ENCODE data around the gene CYSLTR2.
A peak's percentile ranks its signal among the peaks of the same experiment; 100 is the strongest.

Gene CYSLTR2, protein sequence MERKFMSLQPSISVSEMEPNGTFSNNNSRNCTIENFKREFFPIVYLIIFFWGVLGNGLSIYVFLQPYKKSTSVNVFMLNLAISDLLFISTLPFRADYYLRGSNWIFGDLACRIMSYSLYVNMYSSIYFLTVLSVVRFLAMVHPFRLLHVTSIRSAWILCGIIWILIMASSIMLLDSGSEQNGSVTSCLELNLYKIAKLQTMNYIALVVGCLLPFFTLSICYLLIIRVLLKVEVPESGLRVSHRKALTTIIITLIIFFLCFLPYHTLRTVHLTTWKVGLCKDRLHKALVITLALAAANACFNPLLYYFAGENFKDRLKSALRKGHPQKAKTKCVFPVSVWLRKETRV
- total RNA-seq: 2.2 to 8.6 reads per million in 2 experiments

DNA sequence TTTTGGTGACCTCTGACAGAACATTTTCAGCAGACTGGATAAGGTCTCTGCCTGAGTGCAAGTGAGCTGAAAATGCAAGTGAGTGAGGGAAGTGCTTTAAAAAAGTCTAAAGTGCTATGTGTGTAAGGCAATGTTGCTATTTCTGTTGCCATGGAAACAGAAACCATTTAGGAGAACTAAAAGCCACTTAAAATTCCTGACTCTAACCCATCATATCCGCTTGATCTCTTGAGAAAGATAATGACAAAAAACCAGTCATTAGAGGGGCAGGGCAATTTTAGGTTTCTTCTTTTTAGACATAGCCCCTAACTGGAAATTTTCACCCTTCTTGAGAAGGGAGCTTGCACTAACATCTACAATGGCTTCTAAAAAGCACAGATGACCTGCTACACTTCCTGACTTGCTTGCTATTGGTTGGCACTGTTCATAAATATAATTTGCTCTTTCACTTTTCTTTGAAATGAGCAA lies at the start of gene CYSLTR2:
Gene CYSLTR2 (plus strand): TSS at position 458 of the 468 bp plus-strand sequence. CDS start 52,889 bp downstream, outside the sequence.
- peak; percentile 9 for DNase-seq (ENCODE audit: low read depth)

DNA sequence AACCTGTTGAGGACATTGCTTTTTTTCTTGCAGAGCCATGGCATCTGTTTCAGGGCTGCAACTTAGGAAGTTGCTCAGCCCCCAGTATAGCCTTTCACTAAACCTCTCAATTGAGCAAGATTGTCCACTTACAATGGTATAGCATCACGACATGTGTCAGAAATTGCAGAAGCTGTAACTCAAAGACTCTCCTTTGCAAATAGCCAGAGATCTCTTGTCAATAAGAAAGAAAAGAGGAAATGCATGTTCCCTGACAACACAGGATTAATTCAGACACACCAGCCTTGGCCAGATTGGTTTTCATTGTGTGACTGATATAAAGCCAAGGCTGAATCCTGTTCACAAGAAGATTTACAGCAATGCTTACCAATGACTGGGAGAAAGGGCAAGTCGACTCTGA lies 38.7 kb upstream of the CYSLTR2 start:
- DNase-seq (ENCODE audit: low read depth): no peak

DNA sequence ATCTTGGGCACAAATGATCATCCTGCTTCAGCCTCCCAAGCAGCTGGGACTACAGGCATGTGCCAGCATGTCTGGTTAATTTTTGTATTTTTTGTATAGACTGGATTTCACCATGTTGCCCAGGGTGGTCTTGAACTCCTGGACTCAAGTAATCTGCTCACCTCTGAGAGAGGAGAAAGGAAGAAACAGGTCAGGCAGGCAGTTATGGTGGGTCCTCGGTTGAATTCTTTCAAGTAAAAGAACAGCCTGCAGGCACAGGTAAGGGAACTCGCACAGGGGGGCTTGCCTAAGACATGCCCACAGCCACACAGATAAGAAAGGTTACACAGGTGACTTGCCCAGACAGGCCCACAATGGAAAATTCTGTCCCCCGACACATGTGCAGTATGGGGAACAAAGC lies 34.8 kb upstream of the CYSLTR2 start:
- no peak for DNase-seq (ENCODE audit: low read depth)

DNA sequence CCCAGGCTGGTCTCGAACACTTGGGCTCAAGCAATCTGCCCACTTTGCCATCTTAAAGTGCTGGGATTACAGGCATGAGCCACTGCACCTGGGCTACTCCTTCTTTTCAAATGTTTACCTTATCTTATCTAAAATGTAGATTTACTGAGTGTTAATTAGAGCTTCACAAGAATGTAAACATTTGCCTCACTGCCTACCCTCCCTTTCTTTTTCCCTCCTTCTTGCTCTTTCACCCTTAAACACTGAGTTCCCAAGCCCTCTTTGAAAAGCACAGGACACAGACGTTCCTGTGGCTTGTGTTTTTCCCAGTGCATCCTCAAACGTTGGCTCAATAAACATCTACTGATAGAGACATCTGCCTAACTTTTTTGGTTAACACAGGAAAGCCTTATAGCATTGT lies 32.7 kb upstream of the CYSLTR2 start:
- no peak for DNase-seq (ENCODE audit: low read depth)

DNA sequence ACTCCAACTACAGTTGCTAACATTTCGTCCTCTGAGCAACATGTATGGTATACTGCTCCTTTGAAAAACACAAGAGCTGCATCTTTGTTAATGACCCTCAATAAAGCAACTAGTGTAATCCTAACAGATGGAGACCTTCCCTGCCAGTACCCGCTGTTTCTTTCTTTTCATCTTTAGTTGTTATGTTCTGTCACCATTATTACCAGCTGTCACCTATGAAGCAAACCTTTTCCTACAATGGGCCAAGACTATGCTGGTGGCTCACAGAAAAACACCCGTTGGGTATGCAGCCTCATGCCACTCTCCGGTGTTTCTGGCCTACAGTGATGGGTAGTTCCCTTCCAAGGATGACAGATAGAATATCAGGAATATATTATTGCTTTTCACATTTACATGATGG lies 29.7 kb upstream of the CYSLTR2 start:
- DNase-seq (ENCODE audit: low read depth): no peak

DNA sequence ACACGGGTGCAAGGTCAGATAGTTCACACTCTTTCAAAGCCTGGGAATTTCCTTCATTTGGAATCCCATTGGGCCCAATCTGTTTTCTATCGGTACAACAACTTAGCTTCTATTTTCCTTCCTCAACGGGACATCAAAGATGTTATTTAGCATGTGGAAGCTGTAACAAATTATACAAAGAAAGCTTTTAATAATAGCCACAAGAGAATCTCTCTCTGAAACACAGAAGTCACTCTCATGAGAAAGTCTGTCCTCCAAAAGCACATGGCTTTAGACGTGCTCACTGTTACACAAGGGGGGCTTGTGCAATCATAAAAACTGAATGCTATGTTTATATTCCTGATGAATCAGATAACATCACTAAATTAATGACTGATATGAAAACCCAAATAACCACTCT lies 28.9 kb upstream of the CYSLTR2 start:
- no peak for DNase-seq (ENCODE audit: low read depth)

DNA sequence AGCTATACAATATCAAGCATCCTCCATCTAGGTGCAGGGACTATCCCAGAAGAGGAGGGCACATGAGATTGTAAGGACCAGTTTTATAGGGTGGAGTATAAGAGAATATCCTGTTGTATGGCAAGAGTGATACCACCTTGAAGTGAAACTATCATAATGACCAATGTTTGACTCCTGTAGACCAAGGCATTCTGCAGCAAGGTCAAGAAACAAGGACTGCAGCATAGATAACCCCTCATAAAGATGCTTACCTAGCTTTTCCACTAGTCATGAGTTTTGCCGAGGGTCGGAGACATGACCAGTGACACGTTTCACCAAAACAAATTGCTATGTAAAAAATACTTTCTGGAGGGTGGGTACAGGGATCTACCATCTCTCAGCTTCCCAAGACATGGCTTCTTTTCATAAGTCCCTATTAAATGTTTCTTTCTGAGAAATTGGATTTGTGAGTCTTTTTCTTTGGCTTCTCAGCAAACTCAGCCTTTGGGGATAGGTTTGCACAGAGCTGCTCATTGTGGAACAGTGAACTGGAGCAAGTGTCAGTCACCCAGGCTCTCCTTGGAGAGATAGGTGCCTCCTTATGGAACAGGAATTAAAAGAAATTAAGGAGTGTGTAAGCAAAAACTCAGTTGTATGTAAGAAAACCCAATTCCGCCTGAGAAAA lies 28.2 kb upstream of the CYSLTR2 start:
- DNase-seq (ENCODE audit: low read depth): no peak

DNA sequence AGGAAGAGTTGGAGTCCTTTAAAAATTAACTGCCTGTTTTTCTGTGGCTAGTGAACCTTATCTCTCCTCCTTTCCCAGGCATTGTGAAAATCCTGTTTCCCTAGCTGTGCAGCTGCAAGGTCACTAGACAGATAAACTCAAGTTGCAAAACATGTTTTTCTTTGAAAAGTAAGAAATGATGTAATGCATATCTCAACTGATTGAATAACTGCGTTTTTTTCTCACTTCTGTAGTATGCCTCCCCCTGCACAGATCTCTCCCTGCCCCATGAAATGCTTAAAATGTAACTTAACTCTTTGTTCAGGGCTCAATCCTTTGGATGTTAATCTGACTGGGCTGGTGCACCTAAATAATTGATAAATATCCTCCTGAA lies 27.7 kb upstream of the CYSLTR2 start:
- no peak for DNase-seq (ENCODE audit: low read depth)

DNA sequence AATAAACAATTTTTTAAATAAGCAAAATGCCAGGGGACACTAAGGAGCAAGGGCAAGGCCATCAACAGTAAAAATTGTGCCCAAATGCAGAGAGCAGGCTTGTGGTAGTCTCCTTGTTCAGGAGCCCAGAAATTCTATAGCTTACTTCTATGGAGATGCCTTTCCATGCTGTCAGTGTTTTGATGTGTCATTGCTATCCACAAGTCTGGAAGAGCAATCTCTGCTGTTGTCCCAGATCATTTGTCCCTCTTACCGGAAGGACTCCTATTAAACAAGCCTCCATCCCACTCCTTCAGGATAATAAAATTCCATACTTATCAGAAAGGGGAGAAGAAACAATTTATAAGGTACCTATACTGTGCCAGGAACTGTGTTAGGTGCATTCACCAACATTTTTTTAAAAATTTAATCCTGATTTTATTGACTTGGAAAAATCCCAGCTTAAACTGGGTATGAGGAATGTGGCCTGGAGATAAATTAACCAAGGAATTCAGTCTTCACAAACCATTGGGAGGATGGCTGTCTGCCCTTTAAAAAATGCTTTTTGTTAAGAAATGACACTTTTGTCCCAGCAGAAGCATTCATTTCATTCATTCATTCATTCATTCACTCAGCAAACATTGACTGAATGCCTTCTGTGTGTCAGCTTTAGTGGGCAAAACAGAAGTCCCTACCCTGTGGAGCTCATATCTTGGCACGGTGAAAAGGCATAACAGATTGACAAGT lies 26.8 kb upstream of the CYSLTR2 start:
- no peak for DNase-seq (ENCODE audit: low read depth)

DNA sequence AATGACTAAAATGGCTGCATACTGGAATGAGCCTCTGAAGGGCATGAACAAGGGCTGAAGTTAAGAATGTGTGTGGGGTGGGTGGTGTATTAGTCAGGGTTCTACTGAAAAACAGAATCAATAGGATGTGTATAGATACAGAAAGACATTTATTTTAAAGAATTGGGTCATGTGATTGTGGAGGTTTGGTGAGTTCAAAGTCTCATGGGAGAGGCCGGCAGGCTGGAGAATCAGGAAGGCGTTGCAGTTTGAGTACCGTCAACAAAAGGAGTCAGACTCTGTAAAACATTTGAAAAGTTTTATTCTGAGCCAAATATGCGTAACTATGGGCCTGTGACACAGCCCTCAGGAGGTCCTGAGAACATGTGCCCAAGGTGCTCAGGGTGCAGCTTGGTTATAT lies 24.5 kb upstream of the CYSLTR2 start:
- no peak for DNase-seq (ENCODE audit: low read depth)

DNA sequence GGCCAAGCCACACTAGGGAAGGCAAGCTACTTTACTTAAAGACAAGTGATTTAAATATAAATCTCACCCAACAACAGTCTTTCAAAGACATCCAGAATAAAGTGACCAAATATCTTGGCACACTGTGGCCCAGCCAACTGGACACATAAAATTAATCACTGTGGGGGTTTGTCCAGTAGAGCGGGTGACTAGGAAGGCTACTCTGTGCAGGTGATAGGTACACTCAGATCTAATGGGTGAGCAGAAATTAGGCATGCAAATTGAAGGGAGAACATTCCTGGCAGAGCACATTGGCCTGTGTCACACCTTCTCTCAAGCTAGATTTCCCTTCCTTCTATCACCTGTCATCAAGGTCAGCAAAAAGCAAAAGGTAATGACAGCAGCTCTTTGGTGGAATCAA lies 23.4 kb upstream of the CYSLTR2 start:
- no peak for DNase-seq (ENCODE audit: low read depth)

DNA sequence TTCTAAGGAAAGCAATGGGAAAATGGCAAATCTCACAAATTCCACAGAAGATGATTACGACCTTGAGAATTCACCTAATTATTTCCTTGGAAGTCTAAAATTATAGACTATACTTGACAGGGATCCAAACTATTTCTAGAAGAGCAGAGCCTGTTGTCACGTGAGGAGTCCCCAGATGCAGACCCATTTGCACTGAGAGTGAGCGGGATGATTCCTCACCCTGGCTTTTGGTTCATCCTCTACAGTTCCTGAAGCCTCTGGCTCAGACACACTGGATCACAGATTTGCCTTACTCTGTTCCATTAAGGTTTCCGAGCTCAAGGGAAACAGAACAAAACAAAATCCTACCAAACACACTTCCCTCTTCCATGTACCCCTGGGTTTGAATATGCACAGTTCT lies 23.0 kb upstream of the CYSLTR2 start:
- DNase-seq (ENCODE audit: low read depth): no peak

DNA sequence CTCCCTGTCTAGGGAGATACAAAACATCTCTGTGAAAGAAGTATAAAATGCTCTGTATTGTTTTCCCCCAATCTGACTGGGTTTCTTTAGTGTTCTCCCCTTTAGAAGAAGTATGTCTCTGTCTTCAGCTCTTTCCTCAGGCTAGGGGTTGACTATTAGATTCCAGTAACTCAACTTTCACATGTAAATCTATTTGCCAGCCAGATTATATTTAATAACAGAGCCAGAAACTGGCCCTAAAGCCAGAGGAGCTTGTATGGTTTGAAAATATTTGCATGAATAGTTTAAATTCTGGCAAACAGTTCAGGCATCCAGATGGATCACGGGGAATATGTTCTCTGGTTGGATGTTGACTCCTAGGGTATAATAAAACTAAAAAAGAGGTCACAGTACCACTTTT lies 22.3 kb upstream of the CYSLTR2 start:
- no peak for DNase-seq (ENCODE audit: low read depth)

DNA sequence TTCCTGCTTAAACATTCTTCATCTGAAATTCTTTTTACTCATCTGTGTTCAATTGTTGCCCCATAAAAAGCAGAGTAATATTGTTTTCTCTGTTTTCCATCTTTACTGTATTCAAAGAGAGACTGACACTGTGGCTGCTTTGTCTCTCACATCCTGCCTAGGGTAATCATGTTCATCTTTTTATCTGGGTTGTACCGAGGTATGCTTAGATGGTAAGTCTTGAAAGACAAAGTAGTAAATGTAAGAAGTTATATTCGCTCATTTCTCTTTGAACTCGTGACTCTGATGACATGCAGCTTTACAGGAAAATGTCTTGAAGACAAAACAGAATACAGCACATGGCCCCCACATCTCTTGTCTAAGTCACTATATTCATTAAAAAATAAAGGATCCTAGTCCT lies 20.0 kb upstream of the CYSLTR2 start:
- no peak for DNase-seq (ENCODE audit: low read depth)

DNA sequence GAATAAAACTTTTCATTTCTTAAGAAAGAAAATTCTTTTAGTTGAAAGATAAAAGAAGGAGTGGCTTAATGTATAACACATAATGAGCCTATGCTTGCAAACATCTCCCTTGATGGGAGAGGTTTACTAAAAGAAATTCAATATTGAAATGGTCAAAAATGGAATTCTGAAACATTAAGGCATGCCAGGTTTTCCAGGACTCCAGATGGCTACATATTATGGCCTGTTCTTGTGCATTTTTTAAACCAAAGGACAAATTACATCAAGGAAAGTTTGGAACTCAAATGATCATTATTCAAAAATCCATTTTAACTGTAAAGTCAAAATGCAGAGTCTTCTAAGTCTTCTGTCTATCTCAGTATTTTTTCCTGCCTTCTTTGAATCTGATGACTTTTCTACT lies 19.1 kb upstream of the CYSLTR2 start:
- no peak for DNase-seq (ENCODE audit: low read depth)

DNA sequence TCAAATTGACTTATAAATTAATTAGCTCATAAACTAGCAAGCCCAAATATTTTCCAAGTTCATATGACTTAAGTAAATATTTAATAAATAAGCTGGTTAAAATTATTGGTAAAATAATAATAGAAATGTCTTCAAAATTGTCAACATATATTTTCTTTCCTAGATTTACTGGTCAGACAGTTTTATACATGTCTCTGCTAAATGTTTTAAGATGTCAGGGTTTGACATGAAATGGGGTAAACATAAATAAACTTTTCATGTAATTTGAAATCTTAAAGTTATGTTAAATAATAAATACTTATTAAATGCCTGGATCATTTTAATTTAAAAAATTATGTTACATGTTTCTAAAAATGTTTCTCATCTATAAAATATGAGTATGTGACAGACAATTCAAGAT lies 18.3 kb upstream of the CYSLTR2 start:
- no peak for DNase-seq (ENCODE audit: low read depth)

DNA sequence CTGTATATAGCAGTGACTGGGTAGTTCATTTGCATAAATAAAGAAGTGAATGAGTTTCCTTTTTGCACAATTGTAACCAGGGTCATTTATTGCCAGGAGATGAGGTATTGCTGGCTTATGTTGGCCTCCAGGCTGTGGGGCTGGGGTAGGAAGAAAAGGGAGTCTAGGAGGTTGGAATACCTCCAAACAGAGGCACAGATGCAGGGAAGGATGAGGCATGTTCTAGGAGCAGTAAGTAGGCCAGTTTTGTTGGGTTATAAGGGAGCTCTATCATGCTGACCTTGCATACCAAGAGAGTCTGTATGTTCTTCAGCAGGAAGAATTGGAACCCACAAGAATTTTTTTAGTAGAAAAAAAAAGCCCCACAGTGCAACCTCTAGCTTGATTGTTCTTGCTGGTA lies 17.2 kb upstream of the CYSLTR2 start:
- DNase-seq (ENCODE audit: low read depth): no peak

DNA sequence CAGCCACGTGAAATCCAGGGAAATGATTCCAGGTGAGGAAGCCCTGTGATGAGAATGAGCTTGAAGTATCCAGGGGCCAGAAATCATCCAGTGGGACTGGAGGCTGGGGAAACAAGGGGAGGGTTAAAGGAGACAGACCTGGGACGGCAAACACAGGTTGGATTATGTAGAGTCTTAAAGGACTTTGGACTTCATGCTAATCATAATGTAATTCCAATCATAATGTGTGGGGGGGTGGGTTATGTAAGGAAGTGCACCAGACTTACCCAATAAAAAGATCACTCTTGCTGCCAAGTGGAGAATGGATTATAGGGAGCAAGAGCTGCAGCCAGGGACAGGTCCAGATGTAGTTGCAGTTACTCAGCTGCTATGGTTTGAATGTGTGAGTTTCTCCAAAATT lies 16.1 kb upstream of the CYSLTR2 start:
- DNase-seq (ENCODE audit: low read depth): no peak

DNA sequence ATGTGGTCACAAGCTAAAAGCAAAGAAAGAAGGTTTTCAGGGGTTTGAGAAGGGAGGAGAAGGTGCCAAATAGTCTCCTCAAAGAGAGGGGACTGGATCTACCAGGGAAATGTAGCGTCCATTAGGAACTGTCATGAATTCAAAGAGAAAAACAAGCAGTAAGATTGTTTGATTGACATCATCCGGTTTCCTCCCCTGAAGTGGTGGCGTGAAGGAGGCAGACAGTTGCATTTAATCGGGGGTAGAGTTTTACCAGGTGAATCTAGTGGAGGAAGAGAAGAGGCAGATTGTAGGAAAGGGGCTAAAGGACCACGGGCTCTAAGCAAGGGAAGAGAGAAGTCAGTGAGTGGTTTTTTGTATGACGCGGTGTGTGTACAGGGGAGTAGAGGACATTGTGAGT lies 13.0 kb upstream of the CYSLTR2 start:
- no peak for DNase-seq (ENCODE audit: low read depth)

DNA sequence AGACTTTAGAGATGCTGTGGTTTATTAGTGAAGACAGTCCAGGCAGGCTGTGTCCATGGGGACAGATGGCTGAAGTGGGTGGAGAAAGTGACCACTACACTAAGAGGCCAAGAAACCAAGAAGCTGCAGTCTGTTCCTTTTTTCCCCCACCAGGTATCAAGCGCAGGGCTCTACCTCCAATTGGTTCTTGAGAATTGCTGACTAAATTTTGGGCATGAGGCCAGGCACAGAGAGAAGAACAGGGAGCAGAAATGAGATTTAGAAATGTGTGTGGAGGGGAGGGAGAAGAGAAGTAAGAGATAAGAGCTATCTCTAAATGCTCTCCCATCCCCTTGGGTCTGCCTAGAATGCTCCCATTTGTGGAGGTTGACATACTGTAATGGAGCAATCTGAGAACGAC lies 12.3 kb upstream of the CYSLTR2 start:
- no peak for DNase-seq (ENCODE audit: low read depth)

DNA sequence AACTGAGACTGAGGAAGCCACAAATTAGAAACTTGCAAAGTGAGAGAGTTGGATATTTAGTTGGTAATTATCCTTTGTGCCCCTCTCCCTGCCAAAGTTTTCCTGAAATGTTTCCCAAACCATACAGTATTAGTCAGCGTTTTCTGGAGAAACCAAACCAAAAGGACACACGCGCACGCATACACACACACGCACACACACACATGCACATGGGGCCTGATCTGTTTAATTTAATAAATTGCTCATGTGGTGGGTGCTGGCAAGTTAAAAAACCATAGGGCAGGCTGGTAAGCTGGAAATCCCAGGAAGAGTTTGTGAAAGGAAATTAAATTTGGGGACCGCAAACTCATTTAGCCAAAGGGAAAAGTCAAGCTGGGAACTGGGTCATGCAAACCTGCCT lies 11.7 kb upstream of the CYSLTR2 start:
- DNase-seq (ENCODE audit: low read depth): no peak

DNA sequence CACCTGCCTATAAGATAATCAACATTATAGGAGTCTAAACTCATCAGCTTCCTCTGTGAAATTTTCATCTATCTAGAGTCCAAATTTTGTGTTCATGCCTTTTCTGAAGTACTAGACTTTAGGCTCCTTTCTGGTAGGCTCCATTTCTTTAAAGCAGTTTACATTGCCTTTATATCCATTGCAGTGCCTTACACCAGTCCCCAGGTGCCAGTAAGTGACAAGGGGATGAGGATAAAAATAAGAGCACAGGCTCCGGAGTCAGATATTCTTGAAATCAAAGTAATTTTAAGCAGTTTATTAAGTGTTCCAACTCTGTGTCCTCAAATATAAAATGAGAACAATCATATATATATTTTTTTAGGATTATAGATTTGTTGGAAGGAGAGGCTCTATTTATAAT lies 10.6 kb upstream of the CYSLTR2 start:
- no peak for DNase-seq (ENCODE audit: low read depth)

DNA sequence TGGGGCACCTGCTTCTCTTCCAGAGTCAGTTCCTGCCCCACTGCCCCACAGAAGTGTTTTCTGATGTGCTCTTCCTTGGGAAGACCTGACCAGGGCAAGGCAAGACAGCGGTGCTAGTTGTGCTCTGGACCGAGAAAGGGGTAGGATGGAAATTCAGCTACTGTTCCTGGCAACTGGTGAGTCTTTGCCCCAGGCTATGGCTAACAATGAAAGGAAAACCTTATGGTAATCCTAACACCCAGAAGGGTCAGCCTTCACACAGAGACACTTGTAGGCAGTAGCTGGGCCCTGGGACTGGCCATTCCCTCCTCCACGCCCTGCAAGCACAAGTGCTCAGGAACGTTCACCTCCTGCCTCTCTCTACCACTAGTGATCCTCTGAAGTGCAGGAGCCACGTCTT lies 9.6 kb upstream of the CYSLTR2 start:
- DNase-seq (ENCODE audit: low read depth): no peak
